Gastrocnemius medialis (tissue), 4 donors: ENCODE data around the gene AADACL3.

Source experiments
- CTCF ChIP-seq, 5 experiments: fragments of 450-650 bp in 3 of 5; fragments of 200-600 bp in 2 of 5; sonication (generic) in 2 of 5; IDR thresholded peaks in 4 of 5; conservative IDR thresholded peaks in 1 of 5; 1 replicate in 4 of 5; 2 replicates in 1 of 5; pipeline ENCODE4 v1.5.1; 2016 to 2019; ENCODE audit warnings: antibody characterized with exemption in 5 of 5, mild to moderate bottlenecking in 3 of 5, moderate library complexity in 3 of 5
- POLR2A ChIP-seq, 2 donors: fragments of 450-650 bp; IDR thresholded peaks; one replicate each; pipeline ENCODE4 v1.6.1; 2017; ENCODE audit warnings: antibody characterized with exemption in 2 of 2, mild to moderate bottlenecking in 2 of 2, moderate library complexity in 2 of 2

GRCh38 chr1:12696658-12697057 is 19.3 kb upstream of the AADACL3 start:
- TF ChIP-seq CTCF (IDR thresholded peaks at IDR 0.05 in 4 of 5, conservative IDR thresholded peaks at IDR 0.05 in 1 of 5), result no peak
- no peak for TF ChIP-seq POLR2A (IDR thresholded peaks at IDR 0.05)
